SKM-1 (cell line): ENCODE results near the gene GIMAP8.
"Not testable (repeated sequence)": the region's sequence is repeated elsewhere in the genome, so short reads cannot be mapped to it uniquely, and the experiment has no call there.

Source experiments
- DNase-seq: peaks from one replicate; lab custom pipeline; 2025; ENCODE audit not compliant: unreplicated experiment; lab: John Stamatoyannopoulos, UW

Gene GIMAP8

DNA sequence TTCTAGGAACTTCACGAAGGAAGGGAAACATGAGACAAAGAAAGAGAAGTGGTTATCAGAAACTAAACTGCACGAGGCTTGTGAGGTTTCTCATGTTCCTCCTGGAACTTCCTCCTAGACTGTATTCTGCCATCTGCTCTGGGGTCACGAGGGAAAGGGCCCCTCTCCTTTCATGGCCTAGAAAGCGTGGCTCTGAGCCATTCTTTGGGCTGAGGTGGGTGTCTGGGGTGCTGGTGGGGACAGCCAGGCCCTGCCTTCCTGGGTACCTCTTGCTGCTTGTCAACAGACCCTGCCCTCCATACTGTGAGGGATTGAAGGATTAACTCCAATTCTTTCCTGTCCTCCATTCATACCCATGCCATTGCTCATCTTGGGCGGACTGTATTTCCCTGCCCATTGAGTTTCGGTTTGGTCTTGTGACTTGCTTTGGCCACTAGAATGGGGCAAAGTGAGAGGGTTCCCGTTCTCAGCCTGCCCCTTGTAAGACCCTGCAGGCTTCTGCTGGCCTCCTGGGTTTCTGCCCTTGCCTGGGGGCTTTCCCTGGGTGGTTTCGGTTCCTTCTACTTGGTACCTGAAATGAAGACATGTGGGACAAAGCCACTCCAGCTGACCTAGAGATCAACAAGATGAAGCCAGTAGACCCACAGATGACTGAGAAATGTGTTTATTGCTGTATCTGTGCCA lies 14.9 kb upstream of the GIMAP8 start:
- peak; percentile 18 for DNase-seq

DNA sequence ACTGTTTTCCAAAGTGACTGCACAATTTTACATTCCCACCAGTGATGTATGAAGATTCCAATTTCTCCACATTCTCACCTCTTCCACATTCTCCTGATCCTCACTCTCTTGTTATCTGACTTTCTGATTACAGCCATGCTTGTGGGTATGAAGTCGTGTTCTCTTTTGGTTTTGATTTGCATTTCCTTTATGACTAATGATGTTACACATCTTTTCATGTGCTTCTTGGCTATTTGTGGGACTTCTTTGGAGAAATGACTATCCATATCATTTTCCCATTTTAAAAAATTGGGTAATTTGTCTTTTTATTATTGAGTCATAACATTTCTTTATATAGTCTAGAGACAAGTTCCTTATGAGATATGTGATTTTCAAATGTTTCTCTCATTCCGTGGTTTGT lies 10.5 kb upstream of the GIMAP8 start:
- DNase-seq: no peak

DNA sequence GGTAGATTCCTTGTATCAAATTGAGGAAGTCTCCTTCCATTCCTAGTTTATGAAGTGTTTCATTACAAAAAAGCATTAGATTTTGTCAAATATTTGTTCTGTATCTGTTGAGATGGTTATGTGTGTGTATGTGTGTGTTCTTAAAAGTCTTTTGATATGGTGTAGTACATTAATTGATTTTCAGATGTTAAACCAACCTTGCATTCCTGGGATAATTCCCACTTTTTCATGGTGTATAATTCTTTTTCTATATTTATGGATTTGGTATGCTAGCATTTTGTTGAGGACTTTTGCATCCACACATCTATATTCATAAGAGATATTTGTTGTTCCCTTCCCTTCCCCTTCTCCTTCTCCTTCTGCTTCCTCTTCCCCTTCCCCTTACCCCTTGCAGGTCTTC lies 8.9 kb upstream of the GIMAP8 start:
- no peak for DNase-seq

DNA sequence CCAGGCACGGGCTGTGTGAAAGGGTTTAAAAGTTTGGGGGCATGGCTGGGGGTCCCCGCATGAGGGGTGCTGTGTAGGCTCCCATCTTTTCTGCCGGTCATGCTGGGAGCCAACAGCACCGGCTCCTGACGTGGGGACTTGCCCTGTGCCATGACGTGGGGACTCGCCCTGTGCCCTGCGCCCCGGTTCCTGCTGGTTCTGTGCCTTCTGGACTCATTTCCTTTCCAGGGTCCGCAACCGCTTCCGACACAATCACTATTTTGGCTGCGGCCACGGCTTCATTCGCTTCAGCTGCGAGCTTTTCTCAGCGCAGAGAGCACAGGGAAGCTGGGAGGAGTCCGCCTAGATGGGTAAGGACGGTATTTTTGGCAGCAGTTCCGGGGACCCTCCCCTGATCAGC lies 7.6 kb upstream of the GIMAP8 start:
- no peak for DNase-seq

DNA sequence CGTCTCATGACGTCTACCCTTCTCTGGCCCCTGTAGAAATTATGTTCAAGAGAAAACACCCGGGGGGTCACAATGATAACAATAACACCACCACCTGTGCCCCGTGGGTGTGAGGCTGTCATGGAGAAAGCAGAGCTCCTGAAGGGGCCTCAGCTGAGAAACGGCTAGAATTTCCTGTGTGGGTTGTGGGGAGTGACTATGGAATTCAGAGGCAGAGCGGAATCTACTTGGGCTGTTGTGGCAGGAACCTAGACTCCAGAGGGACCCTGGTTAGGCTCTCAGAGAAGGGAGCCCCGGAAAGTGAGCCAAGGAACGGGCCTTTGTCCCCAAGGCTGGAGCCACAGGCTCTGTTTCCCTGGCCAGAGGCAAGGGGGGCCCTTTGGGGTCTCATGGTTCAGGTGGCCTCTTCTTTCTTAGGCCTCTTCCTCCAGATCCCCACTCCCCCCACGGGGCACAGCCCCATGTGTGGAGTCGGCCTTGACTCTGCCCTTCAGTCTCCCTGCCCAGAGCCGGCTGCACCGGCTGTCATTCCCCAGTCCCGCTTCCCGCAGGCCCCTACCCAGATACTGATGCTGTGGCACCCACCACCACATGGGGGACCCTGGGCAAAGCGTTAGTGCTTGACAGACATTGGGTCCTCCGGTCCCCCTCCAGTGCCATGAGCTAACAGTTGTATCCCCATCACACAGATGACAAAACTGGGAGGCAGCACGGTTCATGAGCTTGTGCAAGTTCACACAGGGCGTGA lies 6.5 kb upstream of the GIMAP8 start:
- DNase-seq: no peak

DNA sequence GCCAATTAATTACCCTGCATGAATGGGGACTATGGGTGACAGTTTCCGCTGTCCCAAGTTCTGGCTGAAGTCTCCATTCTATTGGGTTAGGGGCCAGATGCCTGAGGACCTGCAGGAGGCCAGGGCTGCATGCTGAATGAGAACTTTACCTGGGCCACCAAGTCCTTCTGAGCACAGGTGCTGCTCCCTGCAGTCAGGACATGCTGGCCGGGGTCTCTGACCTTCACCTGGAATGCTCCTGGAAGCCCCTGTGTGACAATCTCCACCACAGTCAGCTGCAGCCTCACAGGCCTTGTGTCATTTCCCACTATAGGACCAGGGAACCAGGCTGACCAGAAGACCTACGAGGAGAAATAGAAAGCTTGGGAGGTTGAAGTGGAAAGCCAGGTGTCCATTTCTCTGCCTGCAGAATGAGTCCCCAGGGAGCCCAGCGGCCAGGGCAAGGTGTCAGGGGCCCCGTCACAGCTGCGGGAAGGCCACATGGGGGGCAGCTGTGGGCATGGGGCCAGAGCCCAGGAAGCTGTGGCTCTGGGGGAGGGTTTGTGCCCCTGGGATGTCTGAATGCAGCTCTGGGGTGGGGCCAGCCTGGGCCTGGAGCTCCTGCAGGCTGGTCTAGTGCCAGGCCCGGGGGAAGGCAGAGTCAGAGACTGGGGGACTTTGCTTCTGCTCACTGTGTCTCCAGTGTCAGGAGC lies 5.6 kb upstream of the GIMAP8 start:
- DNase-seq: no peak

DNA sequence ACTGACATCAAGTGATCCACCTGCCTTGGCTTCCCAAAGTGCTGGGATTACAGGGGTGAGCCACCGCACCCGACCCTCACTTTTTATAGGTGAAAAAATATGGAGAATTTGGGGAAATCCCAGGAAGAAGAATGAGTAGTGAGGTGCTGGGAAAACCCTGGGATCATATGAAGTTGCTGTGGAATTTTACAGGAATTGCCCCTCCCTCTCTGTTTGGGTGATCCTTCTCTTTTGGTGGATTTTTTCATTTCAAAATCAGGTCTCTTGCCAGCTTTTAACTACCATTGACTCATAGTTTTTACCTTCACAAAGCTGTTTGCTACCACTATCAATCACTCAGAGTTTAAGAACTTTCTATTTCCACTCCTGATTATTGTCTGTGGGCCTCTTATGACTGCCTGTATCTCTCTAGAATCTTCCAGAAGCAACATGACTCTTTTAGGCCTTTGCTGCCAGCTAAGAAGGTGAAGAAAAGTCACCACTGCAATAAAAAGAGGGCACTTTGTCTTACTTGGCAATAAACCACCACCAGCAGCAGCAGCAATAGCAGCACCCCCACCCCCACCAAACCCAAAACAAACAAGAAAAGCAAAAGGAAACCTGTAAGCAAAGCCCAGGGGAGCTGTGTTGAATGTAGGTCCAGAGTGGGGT lies 4.0 kb upstream of the GIMAP8 start:
- no peak for DNase-seq

DNA sequence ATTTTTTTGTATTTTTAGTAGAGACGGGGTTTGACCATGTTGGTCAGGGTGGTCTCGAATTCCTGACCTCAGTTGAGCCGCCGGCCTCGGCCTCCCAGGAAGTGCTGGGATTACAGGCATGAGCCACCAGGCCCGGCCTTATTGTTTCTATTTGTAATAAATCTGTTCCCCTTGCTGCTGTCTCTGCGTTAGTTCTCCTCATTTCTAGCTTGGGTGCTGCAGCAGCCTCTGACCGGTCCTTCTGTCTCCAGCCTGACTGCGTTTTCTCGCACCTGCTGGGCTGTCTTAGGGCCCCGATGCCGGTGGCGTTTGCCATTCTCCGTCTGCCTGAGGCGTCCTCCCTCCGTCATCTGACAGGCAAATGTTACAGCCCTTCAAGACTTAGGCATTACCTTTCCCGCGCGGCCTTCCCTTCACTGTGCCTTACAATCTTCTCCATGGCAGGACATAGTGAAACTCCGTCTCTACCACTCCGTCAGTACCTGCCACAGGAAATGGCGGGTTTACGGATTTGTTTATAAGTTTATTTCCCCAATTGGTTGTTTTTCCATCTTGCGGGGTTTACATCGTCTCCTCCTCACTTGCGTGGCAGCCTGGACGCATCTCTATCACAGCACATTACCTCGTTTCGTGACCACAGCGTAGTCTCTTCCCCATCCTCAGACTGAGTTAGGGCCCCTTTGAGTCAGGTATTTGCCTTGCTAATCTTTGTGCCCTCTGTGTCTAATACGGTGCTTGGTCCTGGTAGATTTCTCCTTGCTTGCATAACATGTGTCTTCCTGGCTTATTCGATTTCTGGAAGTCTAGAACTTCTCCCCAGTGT lies 2.3 kb upstream of the GIMAP8 start:
- no peak for DNase-seq

DNA sequence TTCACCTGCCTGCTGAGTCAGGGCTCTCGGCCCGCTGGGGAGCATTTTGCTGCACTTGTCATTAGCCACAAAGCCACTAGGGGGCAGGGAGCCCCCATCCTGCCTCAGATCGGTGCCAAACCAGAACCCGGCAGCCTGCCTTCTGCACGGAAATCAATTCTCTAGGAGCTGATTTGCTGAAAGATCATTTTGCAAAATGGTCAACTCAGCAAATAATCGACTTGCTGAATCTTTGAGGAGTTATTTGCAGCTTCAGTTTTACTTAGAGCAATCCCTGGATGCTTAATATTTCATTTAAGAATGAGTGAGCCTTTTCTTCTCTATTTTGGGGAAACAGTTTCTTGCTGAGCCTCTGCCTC lies 1.7 kb upstream of the GIMAP8 start:
- DNase-seq: peak; percentile 13

DNA sequence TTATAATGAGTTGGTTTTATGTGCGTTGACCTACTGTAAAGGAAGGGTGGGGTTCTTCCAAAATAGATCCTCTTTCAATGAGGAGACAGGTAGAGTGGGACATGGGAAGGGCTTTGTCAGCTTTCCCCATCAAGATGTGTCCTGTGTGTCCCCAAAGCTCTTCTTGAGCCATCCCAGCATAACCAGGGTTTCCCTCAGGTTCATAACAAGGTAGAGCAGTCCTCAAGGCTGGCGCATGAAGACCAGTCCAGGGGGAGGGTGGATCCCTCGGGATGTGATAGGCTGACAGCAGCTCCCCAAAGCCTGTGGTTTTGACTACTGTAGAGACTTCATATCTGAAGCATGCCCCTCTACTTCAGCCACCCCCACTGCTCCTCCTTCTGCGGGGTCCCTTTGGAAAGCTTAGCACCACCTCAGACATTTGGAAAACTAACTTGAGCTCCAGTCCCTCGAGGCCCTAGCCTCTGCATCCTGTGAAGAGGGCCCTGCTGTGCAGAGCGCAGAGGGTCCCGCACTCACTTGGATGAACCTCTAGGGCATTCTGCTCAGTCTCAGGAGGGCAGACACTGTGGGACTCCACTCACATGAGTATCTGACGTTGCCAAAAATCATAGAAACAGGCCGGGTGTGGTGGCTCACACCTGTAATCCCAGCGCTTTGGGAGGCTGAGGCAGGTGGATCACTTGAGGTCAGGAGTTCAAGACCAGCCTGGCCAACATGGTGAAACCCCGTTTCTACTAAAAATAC lies 1.1 kb upstream of the GIMAP8 start:
- DNase-seq: no peak

DNA sequence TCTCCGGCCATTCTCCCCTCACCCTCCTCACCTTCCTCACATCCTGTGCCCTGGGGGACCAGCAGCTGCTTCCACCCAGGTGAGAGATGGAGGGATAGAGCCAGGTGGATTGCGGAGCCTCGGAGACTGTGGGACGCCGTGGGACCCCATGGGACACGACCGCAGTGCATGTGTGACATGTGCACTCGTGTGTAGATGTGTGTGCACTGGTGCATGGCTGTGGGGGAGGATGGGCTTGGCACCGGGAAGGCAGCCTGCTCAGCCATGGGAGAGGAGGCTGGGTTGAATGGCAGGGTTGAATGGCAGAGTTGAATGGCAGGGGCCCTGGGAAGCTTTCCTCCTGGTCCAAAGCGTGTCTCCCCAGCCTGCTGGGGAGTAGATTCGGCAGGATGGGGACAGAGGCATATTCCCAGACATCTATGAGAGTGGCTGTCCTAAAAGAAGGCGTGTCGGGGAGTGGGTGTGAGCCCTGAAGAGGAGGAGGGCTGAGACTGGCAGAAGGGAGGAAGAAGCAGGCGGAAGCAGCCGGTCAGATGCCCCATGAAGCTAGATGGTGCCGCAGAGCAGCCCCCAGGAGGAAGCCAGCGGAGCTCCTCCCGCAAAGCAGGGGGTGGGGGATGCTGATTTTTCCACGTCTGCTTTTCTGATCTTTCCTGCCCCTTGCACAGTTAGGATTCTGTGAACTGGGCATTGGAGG lies 815 bp downstream of the GIMAP8 start:
- DNase-seq: no peak

DNA sequence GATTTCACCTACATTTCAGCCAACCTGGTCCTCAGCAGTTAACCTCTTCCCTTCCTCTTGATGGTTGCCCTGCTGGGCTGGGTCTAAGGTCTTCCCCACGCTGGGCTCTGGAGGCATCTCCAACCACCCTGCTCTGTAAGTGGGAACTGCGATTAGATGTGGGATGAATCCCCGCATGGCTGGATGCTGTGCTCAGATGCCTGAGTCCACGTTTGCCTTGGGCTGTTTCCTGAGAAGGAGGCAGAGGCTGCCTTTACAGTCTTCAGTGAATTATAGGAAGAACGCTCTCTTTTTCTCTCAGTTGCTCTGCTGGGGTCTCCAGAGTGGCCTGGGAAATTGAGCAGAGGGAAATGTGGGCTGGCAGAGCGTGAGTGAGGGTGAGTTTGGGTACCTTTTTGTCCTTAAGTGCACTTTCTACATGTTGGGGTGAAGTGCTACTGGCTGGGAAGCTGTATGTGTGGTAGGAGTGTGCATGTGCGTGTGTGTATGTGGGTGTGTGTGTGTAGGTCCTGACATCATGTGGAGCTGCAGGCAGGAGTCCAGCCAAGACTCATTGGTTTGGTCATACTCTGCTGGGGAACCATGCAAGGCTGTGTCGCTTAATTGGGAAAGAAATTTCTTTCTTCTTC lies 1.5 kb downstream of the GIMAP8 start:
- no peak for DNase-seq

DNA sequence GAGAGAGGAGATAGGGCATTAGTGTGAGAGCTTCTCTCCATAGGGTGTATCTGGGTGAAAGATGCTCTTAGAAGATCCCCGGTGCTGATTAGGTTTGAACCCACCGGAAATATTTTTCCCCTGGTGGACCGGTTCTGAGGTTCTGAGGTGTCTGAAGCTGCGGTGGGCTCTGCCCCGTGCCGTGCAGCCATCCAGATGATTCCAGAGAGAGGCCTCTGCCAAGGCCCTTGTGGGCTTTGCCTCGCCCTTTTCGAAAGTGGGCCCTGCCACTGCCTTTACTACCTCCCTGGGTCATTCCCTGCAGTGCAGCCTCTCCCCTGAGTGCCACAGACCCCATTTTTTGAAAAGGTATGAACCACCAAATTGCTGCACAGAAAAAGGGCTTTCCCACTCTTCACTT lies 2.8 kb downstream of the GIMAP8 start:
- DNase-seq: no peak

DNA sequence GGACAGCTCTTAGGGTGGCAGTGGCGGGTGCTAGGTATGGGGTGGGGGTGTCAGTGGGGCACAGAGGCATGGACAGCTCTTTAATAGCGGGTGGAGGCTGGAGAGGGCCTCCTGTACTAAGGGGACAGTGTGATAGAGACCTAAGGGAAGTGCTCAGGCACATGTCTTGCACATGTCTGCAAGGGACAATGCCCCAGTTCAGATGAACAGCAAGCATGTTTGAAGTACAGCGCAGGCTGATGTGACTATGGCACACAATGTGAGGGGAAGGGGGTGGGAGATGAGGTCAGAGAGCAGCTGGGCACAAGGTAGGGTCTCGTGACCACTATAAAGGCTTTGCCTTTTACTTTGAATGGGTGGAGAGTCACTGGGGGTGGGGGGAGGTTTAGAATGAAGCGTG lies 3.5 kb downstream of the GIMAP8 start:
- no peak for DNase-seq

DNA sequence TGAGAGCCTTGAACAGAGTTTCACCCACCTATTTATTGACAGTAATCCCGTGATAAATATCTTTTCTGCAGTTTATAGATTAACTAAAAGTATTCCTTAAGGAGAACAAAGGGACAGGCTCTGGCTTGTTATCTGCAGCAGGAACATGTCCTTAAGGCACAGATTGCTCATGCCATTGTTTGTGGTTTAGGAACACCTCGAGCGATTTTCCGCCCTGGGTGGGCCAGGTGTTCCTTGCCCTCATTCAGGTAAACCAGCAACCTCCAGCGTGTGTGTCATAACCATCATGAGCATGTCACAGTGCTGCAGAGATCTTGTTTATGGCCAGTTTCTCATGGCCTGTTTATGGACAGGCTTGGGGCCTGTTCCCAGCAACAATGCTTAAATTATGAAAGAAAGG lies 6.6 kb downstream of the GIMAP8 start:
- not testable (repeated sequence) for DNase-seq

DNA sequence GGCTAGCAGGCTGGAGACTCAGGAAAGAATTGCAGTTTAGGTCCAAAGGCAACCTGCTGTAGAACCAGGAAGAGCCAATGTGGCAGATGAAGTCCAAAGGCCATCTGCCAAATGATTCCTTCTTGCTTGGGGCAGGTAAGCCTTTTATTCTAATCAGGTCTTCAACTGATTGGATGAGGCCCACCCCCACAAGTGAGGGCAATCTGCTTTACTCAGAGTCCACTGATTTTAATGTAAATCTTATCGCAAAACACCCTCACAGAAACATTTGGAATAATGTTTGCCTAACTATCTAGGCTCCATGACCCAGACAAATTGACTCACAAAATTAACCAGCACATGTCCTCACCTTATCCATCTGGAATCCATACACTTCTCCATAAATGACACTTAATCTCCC lies 7.8 kb downstream of the GIMAP8 start:
- DNase-seq: no peak

DNA sequence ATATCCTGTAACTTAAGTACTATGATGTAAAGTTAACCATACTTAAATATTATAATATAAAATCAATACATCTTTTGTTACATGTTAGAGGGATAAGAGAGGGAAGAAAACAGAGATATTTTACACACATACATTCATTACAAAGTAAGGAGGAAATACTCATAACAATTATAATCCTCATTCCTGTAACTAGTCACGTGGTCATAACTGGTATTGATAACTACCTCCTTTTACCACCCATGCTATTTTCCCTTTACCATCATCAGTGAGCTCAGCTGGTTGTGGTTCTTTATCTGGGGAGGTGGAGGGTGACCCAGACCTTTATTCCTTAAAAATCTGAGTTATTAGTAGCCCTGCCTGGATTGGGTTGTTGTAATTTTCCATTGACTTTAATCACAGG lies 8.3 kb downstream of the GIMAP8 start:
- DNase-seq: no peak

DNA sequence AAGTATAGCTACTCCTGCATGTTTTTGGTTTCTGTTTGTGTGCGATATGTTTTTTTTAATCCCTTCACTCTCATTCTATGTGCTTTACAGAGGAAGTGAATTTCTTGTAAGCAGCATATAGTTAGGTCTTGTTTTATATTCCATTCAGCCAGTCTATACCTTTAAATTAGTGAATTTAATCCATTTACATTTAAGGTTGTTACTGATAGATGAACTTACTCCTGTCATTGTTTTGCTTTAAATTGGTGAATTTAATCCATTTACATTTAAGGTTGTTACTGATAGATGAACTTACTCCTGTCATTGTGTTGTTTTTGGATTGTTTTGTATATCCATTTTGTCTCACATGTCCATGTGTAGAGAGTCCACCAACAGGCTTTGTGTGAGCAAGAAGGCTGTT lies 11.1 kb downstream of the GIMAP8 start:
- DNase-seq: no peak

DNA sequence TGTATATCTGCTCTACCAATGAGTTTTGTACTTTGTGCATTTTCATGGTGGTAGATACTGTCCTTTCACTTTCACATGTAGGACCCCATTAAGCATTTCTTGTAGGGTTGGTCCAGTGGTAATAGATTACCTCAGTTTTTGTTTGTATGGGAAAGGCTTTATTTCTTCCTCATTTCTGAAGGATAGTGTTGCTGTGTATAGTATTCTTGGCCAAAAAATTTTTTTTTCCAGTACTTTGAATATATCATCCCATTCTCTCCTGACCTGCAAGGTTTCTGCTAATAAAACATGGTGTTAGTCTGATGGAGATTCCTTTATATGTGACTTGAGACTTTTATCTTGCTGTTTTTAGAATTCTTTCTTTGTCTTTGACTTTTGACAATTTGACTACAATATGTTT lies 12.0 kb downstream of the GIMAP8 start:
- no peak for DNase-seq
